GM23338 (cell line): ENCODE data around the gene PHLDB2.

ENCODE experiments used
- CTCF ChIP-seq, 2 experiments: fragments of 200-600 bp in 1 of 2; sonication (generic) in 1 of 2; conservative IDR thresholded peaks; 2 replicates each; pipeline versions ENCODE4 v1.5.1 to v1.6.1; 2016 to 2017; ENCODE audit warnings: antibody characterized with exemption in 2 of 2, low read depth in 2 of 2, mild to moderate bottlenecking in 2 of 2, moderate library complexity in 1 of 2
- EZH2phosphoT487 ChIP-seq: fragments of 200-600 bp; sonication (generic); IDR thresholded peaks from one replicate; pipeline ENCODE4 v1.8.1; 2018; ENCODE audit warnings: antibody characterized with exemption; ENCODE audit not compliant: unreplicated experiment
- JUNB ChIP-seq: IDR thresholded peaks from one replicate; pipeline ENCODE4 v1.6.1; 2016; ENCODE audit warnings: antibody characterized with exemption; ENCODE audit not compliant: unreplicated experiment
- NANOG ChIP-seq: IDR thresholded peaks from 2 replicates; pipeline ENCODE4 v1.6.1; 2016; ENCODE audit warnings: antibody characterized with exemption, borderline replicate concordance
- POLR2AphosphoS5 ChIP-seq: IDR thresholded peaks from 2 replicates; pipeline ENCODE4 v1.6.1; 2016; ENCODE audit warnings: antibody characterized with exemption, low read depth
- REST ChIP-seq: IDR thresholded peaks from one replicate; pipeline ENCODE4 v1.6.1; 2018; ENCODE audit warnings: antibody characterized with exemption; ENCODE audit not compliant: unreplicated experiment
- STAT1 ChIP-seq: IDR thresholded peaks from one replicate; pipeline ENCODE4 v1.6.1; 2016; ENCODE audit warnings: antibody characterized with exemption; ENCODE audit not compliant: unreplicated experiment

DNA sequence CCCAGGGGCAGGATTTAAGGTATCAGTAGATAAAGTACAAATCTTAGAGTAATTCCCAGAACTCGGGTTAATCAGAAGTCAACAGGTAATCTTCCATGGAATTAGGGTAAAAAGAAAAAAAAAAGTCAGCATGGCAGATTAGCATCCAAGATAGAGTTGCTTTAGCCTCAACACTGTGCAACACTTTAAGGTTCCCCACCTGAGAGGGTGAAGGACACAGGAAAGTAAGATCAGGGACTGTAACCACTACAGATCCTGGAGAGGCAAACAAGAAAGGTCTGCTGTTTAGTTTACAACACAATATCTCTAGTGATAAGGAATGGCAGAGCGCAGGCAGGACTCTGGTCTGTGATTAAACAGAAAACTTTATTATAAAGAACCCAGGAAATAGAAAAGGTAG is 4.1 kb upstream of the PHLDB2 start:
- TF ChIP-seq NANOG = no peak
- TF ChIP-seq EZH2phosphoT487 = no peak
- no peak for TF ChIP-seq CTCF (conservative IDR thresholded peaks at IDR 0.05; ENCODE audit: low read depth in 2 of 2)
- TF ChIP-seq POLR2AphosphoS5 = no peak
- no peak for TF ChIP-seq STAT1
- TF ChIP-seq JUNB = no peak
- no peak for TF ChIP-seq REST
